Measurements from ENCODE around the gene TSPAN32. TPM values are rescaled to one million over a fixed set of nuclear protein-coding genes. Genes with fewer than 3 reads are reported as not detected.
A peak's percentile ranks its signal among the peaks of the same experiment; 100 is the strongest.

TSPAN32 gene
- total RNA-seq, 1 donor, result 1.4 TPM

DNA sequence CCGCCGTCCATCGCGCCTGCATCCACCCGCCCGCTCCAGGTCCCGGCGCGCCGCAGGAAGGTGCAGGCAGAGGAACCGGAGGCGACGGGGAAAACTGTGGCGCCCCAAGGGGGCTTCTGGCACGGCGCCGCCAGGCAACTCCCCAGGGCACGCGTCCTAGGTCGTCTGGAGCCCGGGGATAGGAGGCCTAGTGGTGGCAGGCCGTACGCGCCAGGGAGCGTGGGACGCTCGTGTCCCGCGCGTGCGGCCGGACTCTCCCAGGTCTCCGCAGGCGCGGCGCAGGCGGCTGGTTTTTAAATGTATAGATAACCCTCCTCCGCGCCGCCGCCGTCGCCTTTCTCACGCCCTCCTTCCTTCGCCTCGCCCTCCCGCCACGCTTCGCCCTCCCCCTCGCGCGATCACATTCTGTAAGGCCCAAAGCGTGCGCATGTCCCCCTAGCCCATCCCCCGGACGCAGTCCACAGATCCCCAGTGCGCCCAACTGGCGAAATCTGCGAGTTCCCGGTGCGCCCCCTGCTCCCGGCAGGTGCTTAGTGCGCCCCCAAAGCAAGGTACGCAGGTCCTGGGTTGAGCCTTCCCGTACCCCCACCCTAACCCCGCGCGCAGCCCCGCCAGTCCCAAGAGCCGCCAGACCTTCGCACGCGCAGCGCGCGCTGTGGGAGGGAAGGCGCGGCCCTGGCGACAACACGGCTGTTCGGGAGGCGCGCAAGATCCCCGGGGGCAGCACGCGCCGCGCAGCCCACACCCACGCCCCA lies 31.3 kb upstream of the TSPAN32 start, which contains the start of gene ASCL2:
Gene ASCL2, minus strand, starts transcription at position 267 of the 755 bp plus-strand sequence. Its CDS starts 256 bp downstream, at position 11.
- H3K27ac ChIP-seq (ENCODE audit: low read depth, low read length), result no peak within 1 kb of the TSS
- TF ChIP-seq, protein P1, sequence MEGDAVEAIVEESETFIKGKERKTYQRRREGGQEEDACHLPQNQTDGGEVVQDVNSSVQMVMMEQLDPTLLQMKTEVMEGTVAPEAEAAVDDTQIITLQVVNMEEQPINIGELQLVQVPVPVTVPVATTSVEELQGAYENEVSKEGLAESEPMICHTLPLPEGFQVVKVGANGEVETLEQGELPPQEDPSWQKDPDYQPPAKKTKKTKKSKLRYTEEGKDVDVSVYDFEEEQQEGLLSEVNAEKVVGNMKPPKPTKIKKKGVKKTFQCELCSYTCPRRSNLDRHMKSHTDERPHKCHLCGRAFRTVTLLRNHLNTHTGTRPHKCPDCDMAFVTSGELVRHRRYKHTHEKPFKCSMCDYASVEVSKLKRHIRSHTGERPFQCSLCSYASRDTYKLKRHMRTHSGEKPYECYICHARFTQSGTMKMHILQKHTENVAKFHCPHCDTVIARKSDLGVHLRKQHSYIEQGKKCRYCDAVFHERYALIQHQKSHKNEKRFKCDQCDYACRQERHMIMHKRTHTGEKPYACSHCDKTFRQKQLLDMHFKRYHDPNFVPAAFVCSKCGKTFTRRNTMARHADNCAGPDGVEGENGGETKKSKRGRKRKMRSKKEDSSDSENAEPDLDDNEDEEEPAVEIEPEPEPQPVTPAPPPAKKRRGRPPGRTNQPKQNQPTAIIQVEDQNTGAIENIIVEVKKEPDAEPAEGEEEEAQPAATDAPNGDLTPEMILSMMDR (IDR thresholded peaks at IDR 0.05; ENCODE audit: extremely low read depth, low read depth, low read length), result no peak
- no peak within 1 kb of the TSS for H3K4me3 ChIP-seq (ENCODE audit: insufficient read depth, low read length)
- H4K20me1 ChIP-seq (ENCODE audit: insufficient read depth, low read length), result no peaks in the 10 kb centered on the region
- H3K36me3 ChIP-seq (ENCODE audit: insufficient read depth, low read length), result no peaks in the 10 kb centered on the region
- H3K79me2 ChIP-seq (ENCODE audit: insufficient read depth, low read length), result no peaks in the 10 kb centered on the region
- H3K9me3 ChIP-seq (ENCODE audit: low read depth, low read length), result no peaks in the 10 kb centered on the region
- no peak within 1 kb of the TSS for H2AFZ ChIP-seq (ENCODE audit: low read length)
- no peak within 1 kb of the TSS for H3K4me2 ChIP-seq (ENCODE audit: insufficient read depth, low read length)
- no peaks in the 10 kb centered on the region for H3K4me1 ChIP-seq (ENCODE audit: insufficient read depth, low read length)
- peak; percentile 88 for DNase-seq (ENCODE audit: insufficient read length, low spot score, missing footprints)
- H3K27me3 ChIP-seq (ENCODE audit: insufficient read depth, low read length), result peaks cover 37% of the 10 kb centered on the region

DNA sequence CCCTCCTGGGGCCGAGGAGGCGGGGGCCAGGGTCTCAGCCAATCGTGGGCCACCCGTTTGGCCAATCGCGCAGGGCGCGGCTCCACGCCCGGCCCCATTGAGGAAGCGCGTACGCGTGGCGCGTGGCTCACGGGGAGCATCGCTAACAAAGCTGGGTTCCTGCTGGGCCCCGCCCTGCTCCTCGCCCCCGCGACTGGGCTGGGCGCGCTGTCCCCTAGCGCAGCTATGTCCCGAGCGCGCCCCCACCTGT lies 30.8 kb upstream of the TSPAN32 start:
- no peaks in the 10 kb centered on the region for H3K79me2 ChIP-seq (ENCODE audit: insufficient read depth, low read length)
- no peak overlapping the region for H3K4me3 ChIP-seq (ENCODE audit: insufficient read depth, low read length)
- H3K27ac ChIP-seq (ENCODE audit: low read depth, low read length), result no peak overlapping the region
- no peaks in the 10 kb centered on the region for H4K20me1 ChIP-seq (ENCODE audit: insufficient read depth, low read length)
- TF ChIP-seq, protein P1 (IDR thresholded peaks at IDR 0.05; ENCODE audit: extremely low read depth, low read depth, low read length), result no peak
- DNase-seq (ENCODE audit: insufficient read length, low spot score, missing footprints), result peak; percentile 73
- H3K9me3 ChIP-seq (ENCODE audit: low read depth, low read length), result no peaks in the 10 kb centered on the region
- no peak overlapping the region for H3K4me2 ChIP-seq (ENCODE audit: insufficient read depth, low read length)
- no peaks in the 10 kb centered on the region for H3K36me3 ChIP-seq (ENCODE audit: insufficient read depth, low read length)
- peaks cover 40% of the 10 kb centered on the region for H3K27me3 ChIP-seq (ENCODE audit: insufficient read depth, low read length)
- no peak overlapping the region for H2AFZ ChIP-seq (ENCODE audit: low read length)
- no peaks in the 10 kb centered on the region for H3K4me1 ChIP-seq (ENCODE audit: insufficient read depth, low read length)

DNA sequence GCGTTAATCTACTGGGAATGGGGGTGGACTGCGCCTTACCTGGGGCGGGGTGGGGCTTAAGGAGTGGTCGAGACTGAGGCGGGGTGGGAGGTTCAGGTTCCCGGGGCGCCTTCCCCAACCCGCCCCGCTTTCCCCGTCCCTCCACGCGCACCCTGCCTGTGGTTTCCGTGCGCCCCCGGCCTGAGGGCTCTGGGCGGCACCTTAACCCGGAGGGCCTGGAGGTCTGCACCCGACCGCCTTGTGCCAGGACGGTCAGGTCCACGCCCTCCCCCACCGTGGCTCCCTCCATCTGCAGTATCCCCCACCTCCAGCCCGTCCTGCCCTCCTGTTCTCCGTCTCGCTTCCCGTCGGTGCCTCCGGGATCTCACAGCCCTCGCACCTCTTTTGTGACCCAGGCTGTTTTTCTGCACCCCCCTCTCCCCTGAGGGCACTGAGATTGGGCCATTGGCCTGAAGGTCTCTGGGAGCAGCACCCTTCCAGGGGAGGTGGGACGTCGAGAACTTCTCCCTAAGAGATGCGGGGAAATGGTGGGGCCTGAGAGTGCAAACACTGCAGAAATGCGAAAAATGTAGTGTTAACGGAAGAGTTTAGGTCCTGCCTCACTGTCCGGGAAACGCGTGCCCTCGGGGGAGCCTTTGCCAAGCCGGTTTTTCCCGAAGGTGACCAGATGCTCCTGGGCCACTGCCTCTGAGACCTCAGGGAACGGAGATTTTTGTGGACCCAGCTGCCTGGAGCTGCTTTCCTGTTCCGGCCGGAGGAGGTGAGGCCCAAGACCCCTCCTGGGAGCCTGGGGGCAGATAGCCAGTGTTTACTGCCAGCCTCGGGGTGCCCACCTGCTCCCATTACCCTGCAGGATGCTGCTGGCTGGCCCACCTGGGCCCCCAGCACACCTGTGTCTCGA lies 30.2 kb upstream of the TSPAN32 start:
- Histone ChIP-seq H3K4me2 (ENCODE audit: insufficient read depth, low read length) (no peak overlapping the region), H3K4me1 (ENCODE audit: insufficient read depth, low read length) (no peaks in the 10 kb centered on the region), H4K20me1 (ENCODE audit: insufficient read depth, low read length) (no peaks in the 10 kb centered on the region), H3K36me3 (ENCODE audit: insufficient read depth, low read length) (no peaks in the 10 kb centered on the region), H3K9me3 (ENCODE audit: low read depth, low read length) (no peaks in the 10 kb centered on the region), H3K27me3 (ENCODE audit: insufficient read depth, low read length) (peaks cover 39% of the 10 kb centered on the region), H3K4me3 (ENCODE audit: insufficient read depth, low read length) (no peak overlapping the region), H3K27ac (ENCODE audit: low read depth, low read length) (no peak overlapping the region), H3K79me2 (ENCODE audit: insufficient read depth, low read length) (no peaks in the 10 kb centered on the region), H2AFZ (ENCODE audit: low read length) (no peak overlapping the region)
- peak; percentile 67 for DNase-seq (ENCODE audit: insufficient read length, low spot score, missing footprints)
- TF ChIP-seq, protein P1 (IDR thresholded peaks at IDR 0.05; ENCODE audit: extremely low read depth, low read depth, low read length), result no peak
